ENCODE data around the gene XAGE2.

DNA sequence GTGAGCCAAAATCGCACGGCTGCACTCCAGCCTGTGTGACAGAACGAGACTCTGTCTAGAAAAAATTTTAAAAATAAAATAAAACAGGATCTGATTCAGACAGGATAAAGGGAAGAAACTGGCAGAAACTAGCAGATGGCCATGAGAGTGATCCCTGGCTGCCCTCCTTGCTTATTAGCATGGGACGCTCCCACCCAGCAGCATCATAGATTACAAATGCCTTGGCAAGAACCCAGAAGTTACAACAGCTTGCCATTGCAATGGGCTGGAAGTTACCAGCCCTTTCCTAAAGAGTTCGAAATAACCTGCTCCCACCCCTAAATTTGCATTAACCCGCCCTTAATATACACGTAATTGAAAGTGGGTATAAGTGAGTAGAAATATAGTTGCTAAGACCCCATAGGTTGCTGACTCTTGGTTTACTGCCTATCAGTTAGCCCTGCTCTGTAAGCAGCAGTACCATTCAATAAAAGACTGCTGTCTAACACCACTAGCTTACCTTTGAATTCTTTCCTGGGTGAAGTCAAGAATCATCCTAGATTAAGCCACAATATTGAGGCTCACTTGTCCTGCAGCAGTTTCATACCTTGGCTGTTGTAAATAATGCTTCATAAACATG lies 9.1 kb upstream of the XAGE2 start:
- TF ChIP-seq, protein P1, sequence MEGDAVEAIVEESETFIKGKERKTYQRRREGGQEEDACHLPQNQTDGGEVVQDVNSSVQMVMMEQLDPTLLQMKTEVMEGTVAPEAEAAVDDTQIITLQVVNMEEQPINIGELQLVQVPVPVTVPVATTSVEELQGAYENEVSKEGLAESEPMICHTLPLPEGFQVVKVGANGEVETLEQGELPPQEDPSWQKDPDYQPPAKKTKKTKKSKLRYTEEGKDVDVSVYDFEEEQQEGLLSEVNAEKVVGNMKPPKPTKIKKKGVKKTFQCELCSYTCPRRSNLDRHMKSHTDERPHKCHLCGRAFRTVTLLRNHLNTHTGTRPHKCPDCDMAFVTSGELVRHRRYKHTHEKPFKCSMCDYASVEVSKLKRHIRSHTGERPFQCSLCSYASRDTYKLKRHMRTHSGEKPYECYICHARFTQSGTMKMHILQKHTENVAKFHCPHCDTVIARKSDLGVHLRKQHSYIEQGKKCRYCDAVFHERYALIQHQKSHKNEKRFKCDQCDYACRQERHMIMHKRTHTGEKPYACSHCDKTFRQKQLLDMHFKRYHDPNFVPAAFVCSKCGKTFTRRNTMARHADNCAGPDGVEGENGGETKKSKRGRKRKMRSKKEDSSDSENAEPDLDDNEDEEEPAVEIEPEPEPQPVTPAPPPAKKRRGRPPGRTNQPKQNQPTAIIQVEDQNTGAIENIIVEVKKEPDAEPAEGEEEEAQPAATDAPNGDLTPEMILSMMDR (conservative IDR thresholded peaks at IDR 0.05; ENCODE audit: low read depth, low read length): no peak
- TF ChIP-seq POLR2A (IDR thresholded peaks at IDR 0.05; ENCODE audit: low read depth, low read length): no peak
- no peak for TF ChIP-seq FOS (IDR thresholded peaks at IDR 0.05; ENCODE audit: low read depth, low read length)
- TF ChIP-seq RCOR1 (IDR thresholded peaks at IDR 0.05; ENCODE audit: insufficient replicate concordance, low read length): no peak
- TF ChIP-seq MXI1 (IDR thresholded peaks at IDR 0.05; ENCODE audit: borderline replicate concordance, low read depth, low read length): no peak

Measured in IMR-90 (cell line).